GM23338 (cell line): ENCODE results near the gene JAKMIP3. TPM values are rescaled to one million over a fixed set of nuclear protein-coding genes. Genes with fewer than 3 reads are reported as not detected.

Experiments used
- ATAC-seq: fragments of 200-7000 bp; cut with Tn5 transposase; 3 replicates; pipeline ENCODE4 v1.9.1; 2020
- DNase-seq: peaks from one replicate; pipeline ENCODE4 v3.0.0-alpha.2; 2015; ENCODE audit warnings: low spot score
- H2AFZ ChIP-seq: fragments of 200-600 bp; sonication (generic); 2 replicates; pipeline ENCODE4 v1.8.0; 2016; ENCODE audit warnings: antibody characterized with exemption, mild to moderate bottlenecking, moderate library complexity
- H3F3A ChIP-seq: fragments of 200-600 bp; sonication (generic); replicated peaks from 2 replicates; pipeline ENCODE4 v1.8.0; 2017; ENCODE audit warnings: antibody characterized with exemption, mixed run types, low read depth
- H3K27ac ChIP-seq: fragments of 200-600 bp; sonication (generic); 2 replicates; pipeline ENCODE4 v1.6.1; 2016; ENCODE audit warnings: low read depth
- H3K27me3 ChIP-seq: fragments of 200-600 bp; sonication (generic); 2 replicates; pipeline ENCODE4 v1.8.0; 2016; ENCODE audit warnings: mild to moderate bottlenecking, mixed run types, moderate library complexity; ENCODE audit not compliant: insufficient read depth
- H3K36me3 ChIP-seq: fragments of 200-600 bp; sonication (generic); 2 replicates; pipeline ENCODE4 v1.8.0; 2016; ENCODE audit warnings: mild to moderate bottlenecking; ENCODE audit not compliant: insufficient read depth
- H3K4me1 ChIP-seq: fragments of 200-600 bp; sonication (generic); 2 replicates; pipeline ENCODE4 v1.8.0; 2016; ENCODE audit warnings: mild to moderate bottlenecking, moderate library complexity; ENCODE audit not compliant: insufficient read depth
- H3K4me2 ChIP-seq: fragments of 200-600 bp; sonication (generic); 2 replicates; pipeline ENCODE4 v1.7.1; 2017; ENCODE audit warnings: mixed run types
- H3K4me3 ChIP-seq: fragments of 200-600 bp; sonication (generic); 2 replicates; pipeline ENCODE4 v1.6.1; 2016; ENCODE audit warnings: mixed run types
- H3K79me2 ChIP-seq: fragments of 200-600 bp; sonication (generic); replicated peaks from 2 replicates; pipeline ENCODE4 v1.8.0; 2017; ENCODE audit warnings: mild to moderate bottlenecking; ENCODE audit not compliant: insufficient read depth
- H3K9me2 ChIP-seq: fragments of 200-600 bp; sonication (generic); 2 replicates; pipeline ENCODE4 v1.8.0; 2017; ENCODE audit not compliant: insufficient read depth
- H4K20me1 ChIP-seq: fragments of 200-600 bp; sonication (generic); replicated peaks from 2 replicates; pipeline ENCODE4 v1.8.0; 2017; ENCODE audit warnings: mild to moderate bottlenecking; ENCODE audit not compliant: insufficient read depth
- H3K27ac Mint-ChIP-seq: 2 replicates; pipeline ENCODE4 v1.8.0; 2020; ENCODE audit warnings: inconsistent platforms, mild to moderate bottlenecking, moderate library complexity, mixed read lengths
- H3K27me3 Mint-ChIP-seq: 3 replicates; pipeline ENCODE4 v1.8.0; 2022; ENCODE audit warnings: low read depth, mild to moderate bottlenecking, moderate library complexity, mixed read lengths, inconsistent platforms; ENCODE audit not compliant: insufficient read depth, poor library complexity
- H3K36me3 Mint-ChIP-seq: 3 replicates; pipeline ENCODE4 v1.8.0; 2021; ENCODE audit warnings: low read depth, mild to moderate bottlenecking, inconsistent platforms, moderate library complexity, mixed read lengths
- H3K4me1 Mint-ChIP-seq: 3 replicates; pipeline ENCODE4 v1.8.0; 2020; ENCODE audit warnings: mild to moderate bottlenecking, inconsistent platforms, mixed read lengths
- H3K4me3 Mint-ChIP-seq: 3 replicates; pipeline ENCODE4 v1.8.0; 2021; ENCODE audit warnings: moderate library complexity, mild to moderate bottlenecking, inconsistent platforms, mixed read lengths
- H3K9me3 Mint-ChIP-seq: 3 replicates; pipeline ENCODE4 v1.8.0; 2020; ENCODE audit warnings: moderate library complexity, mild to moderate bottlenecking, inconsistent platforms, mixed read lengths
- CREB1 ChIP-seq: fragments of 250-450 bp; sonication (Bioruptor Pico); IDR thresholded peaks from 2 replicates; pipeline ENCODE4 v1.5.0; 2020; ENCODE audit warnings: low read depth, mild to moderate bottlenecking, moderate library complexity
- EZH2 ChIP-seq: fragments of 200-600 bp; sonication (generic); IDR thresholded peaks from one replicate; pipeline ENCODE4 v1.8.0; 2017; ENCODE audit warnings: antibody characterized with exemption, mild to moderate bottlenecking, low read depth; ENCODE audit not compliant: unreplicated experiment
- JUNB ChIP-seq: IDR thresholded peaks from one replicate; pipeline ENCODE4 v1.6.1; 2016; ENCODE audit warnings: antibody characterized with exemption; ENCODE audit not compliant: unreplicated experiment
- NANOG ChIP-seq: IDR thresholded peaks from 2 replicates; pipeline ENCODE4 v1.6.1; 2016; ENCODE audit warnings: antibody characterized with exemption, borderline replicate concordance
- STAT1 ChIP-seq: IDR thresholded peaks from one replicate; pipeline ENCODE4 v1.6.1; 2016; ENCODE audit warnings: antibody characterized with exemption; ENCODE audit not compliant: unreplicated experiment
- ZNF114 ChIP-seq: fragments of 250-450 bp; sonication (Bioruptor Pico); IDR thresholded peaks from 2 replicates; pipeline ENCODE4 v1.5.0; 2020; ENCODE audit warnings: mild to moderate bottlenecking, moderate library complexity
- polyA plus RNA-seq: library from polyadenylated mRNA; unstranded; fragments of >200 nt; fragmentation: Nextera tagmentation; extraction: Ambion mirVana; gene quantifications from 2 replicates; pipeline ENCODE4 v1.2.1, GENCODE V29; 2016
- total RNA-seq: library from RNA; depleted of rRNA; stranded (reverse); fragments of >200 nt; shearing (Covaris generic); gene quantifications from 2 replicates; pipeline ENCODE4 v1.2.3, GENCODE V29; 2014
- TF ChIP-seq, protein P1 (sequence below): IDR thresholded peaks from one replicate; pipeline ENCODE4 v1.6.1; 2018; ENCODE audit warnings: antibody characterized with exemption; ENCODE audit not compliant: unreplicated experiment
- TF ChIP-seq, protein P2 (sequence below): fragments of 250-450 bp; sonication (Bioruptor Pico); IDR thresholded peaks from 2 replicates; pipeline ENCODE4 v1.5.0; 2020; ENCODE audit warnings: mild to moderate bottlenecking, moderate library complexity

The JAKMIP3 gene
- total and polyA plus RNA-seq, 2 experiments from 2014 or later, result 0.87 to 1.2 TPM

DNA sequence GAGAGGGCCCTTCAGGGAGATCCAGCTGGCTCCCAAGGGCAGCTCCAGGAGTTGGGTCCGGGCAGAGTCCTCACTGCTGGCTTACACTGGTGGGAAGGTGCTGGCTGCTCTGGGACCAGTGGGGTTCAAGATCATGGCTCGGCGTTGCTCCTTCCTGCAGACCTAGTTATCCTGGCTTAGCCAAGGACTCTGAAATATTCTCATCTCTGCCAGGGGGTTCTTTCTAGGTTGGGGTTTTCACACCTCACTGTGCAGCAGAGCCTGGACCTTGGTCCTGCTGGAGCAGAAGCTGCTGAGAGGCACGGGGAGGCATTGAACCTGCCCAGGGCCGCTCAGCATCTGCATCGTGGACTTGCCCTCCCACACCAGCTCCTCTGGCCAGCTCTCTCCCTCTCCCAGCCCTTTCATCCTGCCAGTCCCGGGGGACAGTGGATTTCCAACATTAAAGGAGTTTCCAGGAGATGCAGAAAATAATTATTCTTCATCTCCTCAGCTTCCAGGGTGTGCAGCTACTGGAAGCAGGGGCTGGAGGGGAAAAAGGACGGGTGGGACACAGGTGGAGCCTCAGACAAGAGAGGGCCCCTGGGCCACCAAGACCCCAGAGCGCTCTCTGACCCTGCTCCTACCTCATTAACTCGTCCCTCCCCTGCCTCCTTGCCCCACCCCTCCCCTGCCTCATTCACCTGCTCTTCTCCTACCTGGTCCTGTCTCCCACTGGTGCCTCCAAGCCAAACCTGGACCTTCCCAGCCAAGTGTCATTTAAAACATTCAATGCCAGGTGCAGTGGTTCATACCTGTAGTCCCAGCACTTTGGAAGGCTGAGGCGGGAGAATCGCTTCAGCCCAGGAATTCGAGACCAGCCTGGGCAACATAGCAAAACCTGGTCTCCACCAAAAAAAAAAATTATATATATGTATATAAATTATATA is 42.5 kb downstream of the JAKMIP3 start (continued):
- no peak for TF ChIP-seq EZH2
- TF ChIP-seq, protein P1, sequence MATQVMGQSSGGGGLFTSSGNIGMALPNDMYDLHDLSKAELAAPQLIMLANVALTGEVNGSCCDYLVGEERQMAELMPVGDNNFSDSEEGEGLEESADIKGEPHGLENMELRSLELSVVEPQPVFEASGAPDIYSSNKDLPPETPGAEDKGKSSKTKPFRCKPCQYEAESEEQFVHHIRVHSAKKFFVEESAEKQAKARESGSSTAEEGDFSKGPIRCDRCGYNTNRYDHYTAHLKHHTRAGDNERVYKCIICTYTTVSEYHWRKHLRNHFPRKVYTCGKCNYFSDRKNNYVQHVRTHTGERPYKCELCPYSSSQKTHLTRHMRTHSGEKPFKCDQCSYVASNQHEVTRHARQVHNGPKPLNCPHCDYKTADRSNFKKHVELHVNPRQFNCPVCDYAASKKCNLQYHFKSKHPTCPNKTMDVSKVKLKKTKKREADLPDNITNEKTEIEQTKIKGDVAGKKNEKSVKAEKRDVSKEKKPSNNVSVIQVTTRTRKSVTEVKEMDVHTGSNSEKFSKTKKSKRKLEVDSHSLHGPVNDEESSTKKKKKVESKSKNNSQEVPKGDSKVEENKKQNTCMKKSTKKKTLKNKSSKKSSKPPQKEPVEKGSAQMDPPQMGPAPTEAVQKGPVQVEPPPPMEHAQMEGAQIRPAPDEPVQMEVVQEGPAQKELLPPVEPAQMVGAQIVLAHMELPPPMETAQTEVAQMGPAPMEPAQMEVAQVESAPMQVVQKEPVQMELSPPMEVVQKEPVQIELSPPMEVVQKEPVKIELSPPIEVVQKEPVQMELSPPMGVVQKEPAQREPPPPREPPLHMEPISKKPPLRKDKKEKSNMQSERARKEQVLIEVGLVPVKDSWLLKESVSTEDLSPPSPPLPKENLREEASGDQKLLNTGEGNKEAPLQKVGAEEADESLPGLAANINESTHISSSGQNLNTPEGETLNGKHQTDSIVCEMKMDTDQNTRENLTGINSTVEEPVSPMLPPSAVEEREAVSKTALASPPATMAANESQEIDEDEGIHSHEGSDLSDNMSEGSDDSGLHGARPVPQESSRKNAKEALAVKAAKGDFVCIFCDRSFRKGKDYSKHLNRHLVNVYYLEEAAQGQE, result no peak

DNA sequence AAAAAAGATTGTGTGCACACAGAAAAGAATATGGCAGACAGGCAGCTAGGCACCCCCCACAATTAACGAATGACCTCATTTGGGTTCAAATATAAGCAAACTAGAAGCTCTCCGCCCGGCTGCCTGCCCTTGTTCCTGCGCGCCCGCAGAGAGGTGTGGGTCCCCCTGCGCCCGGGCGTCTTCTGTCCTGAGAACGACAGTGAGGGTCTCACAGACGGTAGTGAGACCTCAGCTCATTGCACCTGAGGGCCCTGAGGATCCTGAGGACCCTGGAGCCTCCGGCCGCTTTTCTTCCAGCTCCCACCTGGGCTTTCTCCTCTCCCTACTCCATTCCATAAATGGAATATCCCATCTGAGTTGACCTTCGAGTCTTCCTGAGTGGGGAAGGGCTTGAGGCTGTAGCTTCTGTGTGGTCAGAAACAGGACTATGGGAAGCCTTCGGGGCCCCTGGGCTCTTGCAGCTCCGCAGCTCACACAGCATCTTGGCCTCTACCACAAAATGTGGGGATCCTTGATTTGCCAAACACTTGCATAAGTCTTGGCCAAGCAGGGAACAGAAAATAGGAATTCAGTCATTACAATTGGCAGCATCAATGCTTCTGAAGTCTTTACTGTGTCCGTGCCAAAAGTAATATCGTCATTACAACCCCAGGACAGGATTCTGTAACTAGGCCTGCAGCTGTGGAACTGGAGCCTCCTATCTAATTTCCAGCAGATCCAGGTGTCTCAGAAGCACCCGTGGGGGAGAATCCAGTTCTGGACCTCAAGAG is 43.8 kb downstream of the JAKMIP3 start:
- DNase-seq (no peak), ATAC-seq (no peak)
- H3K27me3 Mint-ChIP-seq, result peaks cover 9% of the 10 kb centered on the region

More for the DNA sequence above, 43.8 kb downstream of the JAKMIP3 start:
- Histone ChIP-seq H3K36me3 (no peaks in the 10 kb centered on the region), H3K4me2 (no peak overlapping the region), H3K4me3 (no peak overlapping the region), H3K27me3 (no peaks in the 10 kb centered on the region), H4K20me1 (no peaks in the 10 kb centered on the region), H3F3A (no peaks in the 10 kb centered on the region), H3K27ac (no peak overlapping the region), H3K4me1 (no peaks in the 10 kb centered on the region), H3K9me2 (no peaks in the 10 kb centered on the region), H2AFZ (no peak overlapping the region), H3K79me2 (no peaks in the 10 kb centered on the region)
- no peak for TF ChIP-seq STAT1
- TF ChIP-seq JUNB, result no peak
- no peak for TF ChIP-seq ZNF114 (CRISPR knock-in tag)
- TF ChIP-seq CREB1 (CRISPR knock-in tag), result no peak
- TF ChIP-seq, protein P2, sequence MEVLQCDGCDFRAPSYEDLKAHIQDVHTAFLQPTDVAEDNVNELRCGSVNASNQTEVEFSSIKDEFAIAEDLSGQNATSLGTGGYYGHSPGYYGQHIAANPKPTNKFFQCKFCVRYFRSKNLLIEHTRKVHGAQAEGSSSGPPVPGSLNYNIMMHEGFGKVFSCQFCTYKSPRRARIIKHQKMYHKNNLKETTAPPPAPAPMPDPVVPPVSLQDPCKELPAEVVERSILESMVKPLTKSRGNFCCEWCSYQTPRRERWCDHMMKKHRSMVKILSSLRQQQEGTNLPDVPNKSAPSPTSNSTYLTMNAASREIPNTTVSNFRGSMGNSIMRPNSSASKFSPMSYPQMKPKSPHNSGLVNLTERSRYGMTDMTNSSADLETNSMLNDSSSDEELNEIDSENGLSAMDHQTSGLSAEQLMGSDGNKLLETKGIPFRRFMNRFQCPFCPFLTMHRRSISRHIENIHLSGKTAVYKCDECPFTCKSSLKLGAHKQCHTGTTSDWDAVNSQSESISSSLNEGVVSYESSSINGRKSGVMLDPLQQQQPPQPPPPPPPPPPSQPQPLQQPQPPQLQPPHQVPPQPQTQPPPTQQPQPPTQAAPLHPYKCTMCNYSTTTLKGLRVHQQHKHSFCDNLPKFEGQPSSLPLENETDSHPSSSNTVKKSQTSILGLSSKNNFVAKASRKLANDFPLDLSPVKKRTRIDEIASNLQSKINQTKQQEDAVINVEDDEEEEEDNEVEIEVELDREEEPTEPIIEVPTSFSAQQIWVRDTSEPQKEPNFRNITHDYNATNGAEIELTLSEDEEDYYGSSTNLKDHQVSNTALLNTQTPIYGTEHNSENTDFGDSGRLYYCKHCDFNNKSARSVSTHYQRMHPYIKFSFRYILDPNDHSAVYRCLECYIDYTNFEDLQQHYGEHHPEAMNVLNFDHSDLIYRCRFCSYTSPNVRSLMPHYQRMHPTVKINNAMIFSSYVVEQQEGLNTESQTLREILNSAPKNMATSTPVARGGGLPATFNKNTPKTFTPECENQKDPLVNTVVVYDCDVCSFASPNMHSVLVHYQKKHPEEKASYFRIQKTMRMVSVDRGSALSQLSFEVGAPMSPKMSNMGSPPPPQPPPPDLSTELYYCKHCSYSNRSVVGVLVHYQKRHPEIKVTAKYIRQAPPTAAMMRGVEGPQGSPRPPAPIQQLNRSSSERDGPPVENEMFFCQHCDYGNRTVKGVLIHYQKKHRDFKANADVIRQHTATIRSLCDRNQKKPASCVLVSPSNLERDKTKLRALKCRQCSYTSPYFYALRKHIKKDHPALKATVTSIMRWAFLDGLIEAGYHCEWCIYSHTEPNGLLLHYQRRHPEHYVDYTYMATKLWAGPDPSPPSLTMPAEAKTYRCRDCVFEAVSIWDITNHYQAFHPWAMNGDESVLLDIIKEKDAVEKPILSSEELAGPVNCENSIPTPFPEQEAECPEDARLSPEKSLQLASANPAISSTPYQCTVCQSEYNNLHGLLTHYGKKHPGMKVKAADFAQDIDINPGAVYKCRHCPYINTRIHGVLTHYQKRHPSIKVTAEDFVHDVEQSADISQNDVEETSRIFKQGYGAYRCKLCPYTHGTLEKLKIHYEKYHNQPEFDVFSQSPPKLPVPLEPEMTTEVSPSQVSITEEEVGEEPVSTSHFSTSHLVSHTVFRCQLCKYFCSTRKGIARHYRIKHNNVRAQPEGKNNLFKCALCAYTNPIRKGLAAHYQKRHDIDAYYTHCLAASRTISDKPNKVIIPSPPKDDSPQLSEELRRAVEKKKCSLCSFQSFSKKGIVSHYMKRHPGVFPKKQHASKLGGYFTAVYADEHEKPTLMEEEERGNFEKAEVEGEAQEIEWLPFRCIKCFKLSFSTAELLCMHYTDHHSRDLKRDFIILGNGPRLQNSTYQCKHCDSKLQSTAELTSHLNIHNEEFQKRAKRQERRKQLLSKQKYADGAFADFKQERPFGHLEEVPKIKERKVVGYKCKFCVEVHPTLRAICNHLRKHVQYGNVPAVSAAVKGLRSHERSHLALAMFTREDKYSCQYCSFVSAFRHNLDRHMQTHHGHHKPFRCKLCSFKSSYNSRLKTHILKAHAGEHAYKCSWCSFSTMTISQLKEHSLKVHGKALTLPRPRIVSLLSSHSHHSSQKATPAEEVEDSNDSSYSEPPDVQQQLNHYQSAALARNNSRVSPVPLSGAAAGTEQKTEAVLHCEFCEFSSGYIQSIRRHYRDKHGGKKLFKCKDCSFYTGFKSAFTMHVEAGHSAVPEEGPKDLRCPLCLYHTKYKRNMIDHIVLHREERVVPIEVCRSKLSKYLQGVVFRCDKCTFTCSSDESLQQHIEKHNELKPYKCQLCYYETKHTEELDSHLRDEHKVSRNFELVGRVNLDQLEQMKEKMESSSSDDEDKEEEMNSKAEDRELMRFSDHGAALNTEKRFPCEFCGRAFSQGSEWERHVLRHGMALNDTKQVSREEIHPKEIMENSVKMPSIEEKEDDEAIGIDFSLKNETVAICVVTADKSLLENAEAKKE (CRISPR knock-in tag), result no peak
- TF ChIP-seq, protein P1, result no peak
- TF ChIP-seq NANOG, result no peak
- no peak overlapping the region for H3K27ac Mint-ChIP-seq
- H3K36me3 Mint-ChIP-seq, result no peaks in the 10 kb centered on the region
- H3K4me3 Mint-ChIP-seq, result no peak overlapping the region
- H3K4me1 Mint-ChIP-seq, result no peaks in the 10 kb centered on the region; the same call in 2 of the 3 replicates
- no peaks in the 10 kb centered on the region for H3K9me3 Mint-ChIP-seq
